Effector CD8-positive, alpha-beta T cell (primary cell): ENCODE data around the gene SYN1.
"Not testable (repeated sequence)": the region's sequence is repeated elsewhere in the genome, so short reads cannot be mapped to it uniquely, and the experiment has no call there.

Experiments used
- DNase-seq: peaks from one replicate; lab custom pipeline; 2025; lab: John Stamatoyannopoulos, UW

SYN1 gene

DNA sequence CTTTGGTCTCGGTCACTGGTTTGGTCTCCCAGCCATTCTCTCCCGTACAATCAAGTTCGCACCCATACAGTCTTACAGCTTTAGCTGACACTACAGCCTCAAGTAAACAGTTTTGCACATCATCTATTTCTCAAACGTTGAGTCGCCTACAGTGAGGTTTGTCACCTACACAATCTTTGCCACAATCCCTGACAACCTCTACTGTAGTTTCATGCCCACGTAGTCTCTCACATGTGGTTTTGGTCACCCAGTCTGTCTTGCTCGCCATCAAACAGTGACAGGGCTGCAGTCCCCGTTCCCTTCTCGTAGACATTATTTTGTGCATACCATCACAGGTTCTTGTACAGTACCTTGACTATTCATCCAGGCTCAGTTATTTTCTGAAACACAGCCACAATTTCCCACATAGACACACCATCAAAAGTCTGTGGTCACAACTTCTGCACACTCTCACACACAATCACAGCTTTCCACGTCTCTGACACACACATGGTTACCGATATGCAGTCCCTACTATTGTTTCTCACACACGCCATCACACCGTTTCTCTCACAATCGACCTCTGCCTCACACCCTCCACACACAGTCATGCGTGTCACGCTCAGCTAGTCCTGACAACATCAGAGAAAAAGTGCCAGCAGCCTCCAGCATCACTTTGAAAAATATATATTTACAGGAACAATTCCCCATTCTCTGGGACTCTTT lies 15.4 kb upstream of the SYN1 start:
- DNase-seq = no peak

DNA sequence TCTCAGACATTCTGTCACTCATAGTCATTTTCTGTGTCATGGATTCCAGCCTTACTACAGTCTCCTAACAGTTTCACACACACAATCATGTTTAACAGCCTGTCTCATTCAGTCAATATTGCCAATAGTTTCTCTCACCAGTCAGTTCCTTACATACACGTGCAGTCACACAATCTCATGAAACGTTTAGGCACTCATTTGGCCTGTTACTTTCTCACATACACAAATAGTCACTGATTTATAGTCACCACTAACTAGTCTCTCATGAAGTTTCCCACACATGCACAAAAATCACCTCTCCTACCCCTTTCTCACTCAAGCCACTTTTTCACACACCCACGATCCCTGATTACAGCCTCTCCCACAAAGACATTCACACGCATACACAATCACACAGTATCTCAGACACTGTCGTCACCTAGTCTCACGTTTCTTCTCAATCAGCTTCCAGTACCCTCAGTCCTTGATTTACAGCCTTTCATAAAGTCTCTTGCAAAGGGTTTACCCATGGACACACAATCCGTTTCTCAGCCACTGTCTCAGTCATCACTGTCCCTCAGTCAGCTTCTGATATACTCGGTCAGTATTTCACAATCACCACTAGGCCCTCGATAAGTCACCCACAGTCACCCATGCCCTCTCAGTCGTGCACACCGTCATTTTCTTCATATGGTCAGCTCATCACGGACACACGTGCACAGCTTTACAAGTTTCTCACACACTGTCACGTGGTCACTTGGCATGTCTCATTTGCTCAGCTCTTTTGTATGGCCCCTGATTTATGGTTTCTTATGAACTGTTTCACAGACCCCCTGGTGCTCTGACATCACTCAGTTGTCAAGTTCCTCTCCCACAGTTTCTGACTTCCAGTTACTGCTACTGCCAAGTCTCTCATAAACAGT lies 14.3 kb upstream of the SYN1 start:
- no peak for DNase-seq

DNA sequence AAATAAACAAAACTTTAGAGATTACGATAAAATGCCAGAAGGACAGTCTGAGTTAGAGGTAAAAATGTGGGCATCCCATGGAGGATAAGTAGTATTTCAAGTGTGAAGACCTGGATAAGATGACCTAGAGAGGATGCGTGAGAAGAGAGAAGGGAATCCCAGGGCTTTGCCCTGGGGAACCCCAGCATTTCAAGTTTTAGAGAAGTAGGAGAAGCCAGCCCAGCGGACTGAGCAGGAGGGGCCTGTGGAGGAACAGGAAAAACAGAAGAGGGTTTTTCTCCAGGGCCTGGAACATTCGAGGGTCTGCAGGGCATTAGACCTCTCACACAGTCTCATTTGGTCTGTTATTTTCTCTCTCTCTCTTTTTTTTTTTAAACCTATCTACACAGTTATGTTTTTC lies 13.0 kb upstream of the SYN1 start:
- no peak for DNase-seq

DNA sequence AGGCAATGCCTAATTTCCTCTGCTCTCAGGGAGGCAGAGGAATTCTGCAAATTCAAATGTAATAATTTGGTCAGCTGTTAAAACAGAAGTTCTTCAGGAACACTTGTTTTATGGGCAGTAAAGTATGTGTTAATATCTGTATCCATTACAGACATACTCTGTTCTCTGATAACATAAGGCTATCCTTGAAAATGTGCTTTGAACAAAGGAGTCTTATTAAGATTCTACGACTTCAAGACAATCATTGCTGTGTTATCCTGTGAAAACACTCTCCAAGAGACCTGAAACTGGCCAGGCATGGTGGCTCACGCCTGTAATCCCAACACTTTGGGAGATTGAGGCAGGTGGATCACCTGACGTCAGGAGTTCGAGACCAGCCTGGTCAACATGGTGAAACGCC lies 12.0 kb upstream of the SYN1 start:
- DNase-seq = no peak

DNA sequence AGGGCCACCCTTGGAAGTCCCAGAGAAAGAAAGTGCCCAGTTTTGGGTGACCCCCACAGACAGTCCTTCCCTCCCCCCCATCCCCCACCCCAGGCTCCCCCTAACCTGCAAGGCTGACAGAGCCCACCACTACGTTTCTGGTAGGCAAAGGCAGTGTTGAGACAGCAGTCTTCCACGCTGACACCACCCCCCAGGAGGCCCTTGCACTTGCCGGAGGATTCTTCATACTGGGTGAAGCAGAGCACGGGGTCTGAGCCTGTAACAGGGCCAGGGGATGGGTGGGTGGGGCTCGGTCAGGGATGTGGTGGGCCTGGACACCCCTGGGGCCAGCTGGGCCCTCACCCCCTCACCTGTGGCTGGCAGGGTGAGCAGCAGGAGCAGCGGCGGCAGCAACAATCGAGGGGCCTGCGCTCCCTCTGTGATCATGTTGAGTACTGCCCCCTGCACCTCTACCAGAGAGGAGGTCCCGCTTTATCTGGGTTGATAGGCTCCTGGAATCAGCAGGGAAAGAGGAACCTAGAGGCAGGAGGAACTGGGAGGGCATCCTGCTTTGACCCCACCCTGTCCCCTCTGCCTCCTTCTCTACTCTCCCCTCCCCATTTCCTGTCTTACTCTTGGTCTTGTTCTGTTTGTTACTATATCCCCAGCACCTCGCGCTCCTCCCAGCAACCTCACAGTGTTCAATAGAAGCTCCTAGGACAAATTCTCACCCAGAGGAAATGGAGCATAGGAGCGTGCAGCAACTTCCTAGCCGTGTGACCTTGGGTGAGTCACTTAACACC lies 10.0 kb upstream of the SYN1 start, which contains the start of gene CFP:
Gene CFP, minus strand, starts transcription at position 512 of the 782 bp plus-strand sequence. Its CDS starts 86 bp downstream, at position 426.
- DNase-seq = no peak

DNA sequence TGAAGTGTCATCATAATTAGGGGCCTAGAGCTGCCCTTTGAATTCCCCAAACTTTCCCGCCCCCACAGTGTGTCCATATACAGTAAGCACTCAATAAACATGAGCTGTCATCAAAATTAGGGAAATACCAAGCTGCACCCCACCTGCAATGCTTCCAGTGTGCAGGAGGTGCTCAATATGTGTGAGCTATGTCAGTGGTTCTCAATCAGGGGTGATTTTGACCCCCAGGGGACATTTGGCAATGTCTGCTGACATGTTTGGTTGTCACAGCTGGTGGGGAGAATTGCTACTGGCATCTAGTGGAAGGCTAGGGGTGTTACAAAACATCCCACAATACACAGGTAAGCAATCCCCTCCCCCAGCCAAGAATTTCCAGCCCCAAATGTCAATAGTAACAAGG lies 9.3 kb upstream of the SYN1 start:
- DNase-seq = no peak

DNA sequence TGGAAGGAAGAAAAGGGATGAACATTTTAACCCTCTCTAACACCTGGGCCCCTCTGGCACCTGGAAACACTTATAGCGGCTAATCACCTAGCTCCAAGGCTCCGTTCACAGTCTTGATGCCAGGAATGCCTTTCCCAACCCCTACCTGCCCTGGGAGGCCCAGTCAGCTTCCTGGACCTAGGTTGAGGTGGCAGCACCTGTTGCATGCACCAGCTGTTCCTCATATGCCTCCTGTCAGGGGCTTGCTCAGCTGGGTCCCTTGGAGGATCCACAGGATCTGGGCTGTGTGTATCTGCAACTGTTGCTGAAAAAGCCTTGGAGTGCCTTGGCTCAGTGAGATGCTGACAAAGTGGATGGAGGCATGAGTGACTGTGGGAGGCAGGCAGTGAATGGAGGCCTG lies 5.7 kb upstream of the SYN1 start:
- DNase-seq = no peak

DNA sequence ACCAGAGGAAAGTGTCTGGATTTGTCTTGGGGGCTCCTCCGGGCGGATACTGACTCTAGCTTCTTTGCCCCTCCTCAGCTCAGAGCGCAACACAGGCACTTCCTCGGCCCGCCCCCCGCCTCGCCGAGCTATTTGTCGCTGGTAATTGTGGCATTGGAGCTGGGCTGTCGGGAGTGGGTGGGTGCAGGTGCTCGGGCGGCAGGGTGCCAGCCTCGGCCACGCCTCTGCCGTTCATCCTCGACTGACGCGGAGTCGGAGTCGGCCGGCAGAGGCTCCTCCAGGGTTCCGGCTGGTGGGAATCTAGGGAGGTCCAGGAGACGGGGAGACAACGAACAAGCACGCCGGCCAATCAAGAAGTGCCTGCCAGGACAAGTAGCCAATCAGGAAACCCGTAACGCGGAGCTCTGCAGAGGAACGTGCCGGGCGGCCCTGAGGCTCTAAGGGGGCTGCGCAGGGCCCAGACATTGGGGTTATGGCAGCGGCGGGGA lies 3.9 kb upstream of the SYN1 start:
- peak; percentile 39 for DNase-seq

DNA sequence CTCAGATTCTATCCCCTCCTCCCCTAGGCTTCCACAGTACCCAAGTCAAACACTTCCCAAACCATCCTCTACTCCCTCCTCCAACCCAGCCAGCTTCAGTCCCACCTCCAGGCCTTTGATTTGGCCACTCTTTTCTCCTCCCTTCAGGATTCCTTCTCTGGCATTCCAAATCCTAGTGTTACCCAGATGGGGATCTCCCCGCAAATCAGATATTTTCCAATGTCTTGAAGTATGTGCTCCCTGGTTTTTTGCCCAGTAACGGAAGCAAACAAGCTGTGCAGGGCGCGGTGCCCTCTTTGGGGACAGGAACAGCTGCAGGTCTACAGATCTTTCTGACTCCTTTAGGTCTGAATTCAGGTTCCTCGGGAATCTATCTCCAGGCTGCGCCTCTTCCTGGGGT lies 2.2 kb upstream of the SYN1 start:
- no peak for DNase-seq

DNA sequence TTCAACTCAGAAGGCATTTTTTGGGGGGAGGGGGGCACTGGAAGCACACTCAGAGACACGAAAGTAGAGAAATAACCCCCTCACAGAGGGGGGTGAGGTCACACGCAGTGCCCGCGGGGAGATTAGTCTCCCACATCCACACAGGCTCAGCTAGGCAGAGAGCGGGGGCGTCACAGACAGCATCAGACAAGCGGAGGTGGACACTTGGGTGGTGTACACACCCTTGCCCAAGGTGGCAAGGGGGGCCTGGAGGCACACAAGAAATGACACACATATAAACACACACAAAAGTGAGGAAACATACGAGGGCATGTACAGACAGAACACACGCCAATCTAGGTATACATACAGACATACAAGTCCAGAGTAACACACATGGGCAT lies 637 bp upstream of the SYN1 start:
- DNase-seq = no peak

DNA sequence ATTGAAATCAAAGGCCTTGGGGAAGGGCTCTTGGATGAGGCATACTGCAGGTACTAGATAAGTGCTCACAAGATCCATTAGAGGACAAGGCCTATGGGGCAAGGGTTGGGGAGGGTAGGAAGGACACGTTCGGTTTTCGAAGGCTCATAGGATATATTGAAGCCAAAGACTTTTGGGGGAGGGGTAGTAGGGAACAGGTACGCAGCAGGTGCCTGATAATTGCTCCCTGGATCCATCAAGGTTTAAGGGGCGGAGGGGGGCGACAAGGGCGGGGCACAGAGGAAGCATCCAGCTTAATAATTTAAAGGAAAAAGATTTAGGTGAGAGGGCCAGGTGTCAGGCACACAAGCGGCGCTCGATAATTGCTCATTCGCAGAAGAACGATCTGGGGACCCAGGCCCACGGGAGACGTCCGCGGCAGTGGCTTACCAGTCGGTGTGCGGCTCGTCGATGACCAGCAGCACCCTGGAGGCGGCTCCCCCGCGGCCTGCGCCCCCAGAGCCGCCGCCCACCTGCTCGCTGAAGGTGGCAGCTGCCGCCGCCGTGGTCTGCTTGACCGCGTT lies 653 bp downstream of the SYN1 start:
- no peak for DNase-seq

DNA sequence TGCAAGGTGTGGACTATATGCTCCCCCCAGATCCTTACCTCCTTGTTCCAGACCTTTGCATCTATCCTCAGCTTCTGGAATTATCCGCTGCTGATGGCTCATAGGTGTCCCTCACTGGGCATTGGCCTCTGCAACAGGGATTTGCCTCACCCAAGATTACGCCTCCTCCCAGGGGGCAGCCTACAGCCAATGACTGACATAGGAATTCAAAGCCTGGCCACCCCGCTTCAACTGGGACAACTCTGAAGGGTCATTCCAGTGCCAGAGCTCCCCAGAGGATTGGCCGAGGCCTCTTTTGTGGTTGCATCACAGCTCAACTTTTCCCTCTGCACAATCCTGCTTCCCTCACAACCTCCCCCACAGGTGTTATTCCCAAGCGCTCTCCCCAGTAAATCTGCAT lies 5.0 kb downstream of the SYN1 start:
- no peak for DNase-seq

DNA sequence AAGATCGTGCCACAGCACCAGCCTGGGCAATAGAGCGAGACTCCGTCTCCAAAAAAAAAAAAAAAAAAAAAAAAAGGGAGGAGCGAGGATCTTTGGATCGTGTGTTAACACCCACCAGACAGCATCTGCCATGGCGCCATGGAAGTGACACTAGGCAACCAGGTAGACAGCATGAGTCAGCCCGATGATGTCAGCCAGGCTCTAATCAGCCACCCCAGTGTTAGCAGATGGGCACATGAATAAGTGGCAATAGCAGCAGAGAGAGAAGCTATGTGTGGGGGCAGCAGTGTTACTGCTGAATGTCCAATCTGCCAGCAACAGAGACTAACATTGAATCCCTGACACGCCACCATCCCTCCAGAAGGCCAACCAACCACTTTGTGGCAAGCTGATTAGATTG lies 6.6 kb downstream of the SYN1 start:
- DNase-seq = no peak

DNA sequence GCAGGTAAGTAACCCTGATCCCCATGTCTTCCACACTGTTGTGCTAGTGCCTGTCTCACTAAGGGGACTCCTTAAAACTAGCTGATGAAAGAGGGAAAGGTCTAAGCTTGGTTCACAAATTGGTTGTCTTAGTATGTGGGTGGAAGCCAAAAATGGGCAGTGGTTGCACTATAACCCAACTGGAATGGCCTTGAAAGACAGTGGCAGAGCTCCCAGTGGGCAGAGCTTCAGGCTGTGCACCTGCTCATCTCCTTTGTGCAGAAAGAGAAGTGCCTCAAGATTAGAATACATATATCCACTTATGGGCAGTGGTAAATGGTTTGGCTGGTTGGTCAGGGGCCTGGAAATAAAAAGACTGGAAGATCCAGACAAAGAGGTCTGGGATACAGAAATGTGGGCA lies 7.2 kb downstream of the SYN1 start:
- no peak for DNase-seq

DNA sequence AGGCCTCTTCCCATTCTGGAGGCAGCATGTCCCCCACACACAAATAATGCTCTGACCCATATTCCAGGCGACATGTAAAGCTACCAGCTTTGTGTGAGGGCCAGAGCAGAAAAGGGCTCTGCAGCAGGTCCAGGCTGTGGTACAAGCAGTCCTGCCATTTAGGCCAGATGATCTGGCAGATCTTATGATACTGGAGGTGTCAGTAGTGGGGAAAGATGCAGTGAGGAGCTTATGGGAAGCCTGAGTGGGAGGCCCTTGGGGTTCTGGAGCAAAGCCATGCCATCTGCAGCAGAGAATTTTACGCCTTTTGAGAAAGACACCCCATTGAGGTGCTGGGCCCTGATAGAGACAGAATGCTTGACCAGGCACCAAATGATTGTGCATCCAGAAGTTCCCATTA lies 7.7 kb downstream of the SYN1 start:
- DNase-seq = no peak

DNA sequence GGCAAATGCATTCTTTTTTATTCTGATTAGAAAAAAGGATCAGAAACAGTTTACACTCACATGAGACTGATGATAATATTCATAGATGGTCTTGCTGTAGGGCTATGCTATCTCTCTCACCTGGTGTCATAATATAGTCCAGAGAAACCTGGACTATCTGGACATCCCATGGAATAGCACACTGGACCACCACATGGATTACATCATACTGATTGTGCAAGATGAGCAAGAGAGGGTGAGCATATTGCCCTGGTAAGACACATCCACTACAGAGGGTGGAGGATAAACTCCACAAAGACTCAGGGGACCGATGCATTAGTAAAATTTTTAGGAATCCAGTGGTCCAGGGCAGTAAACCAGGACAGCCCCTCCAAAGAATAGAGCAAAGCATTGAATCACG lies 8.2 kb downstream of the SYN1 start:
- DNase-seq = no peak

DNA sequence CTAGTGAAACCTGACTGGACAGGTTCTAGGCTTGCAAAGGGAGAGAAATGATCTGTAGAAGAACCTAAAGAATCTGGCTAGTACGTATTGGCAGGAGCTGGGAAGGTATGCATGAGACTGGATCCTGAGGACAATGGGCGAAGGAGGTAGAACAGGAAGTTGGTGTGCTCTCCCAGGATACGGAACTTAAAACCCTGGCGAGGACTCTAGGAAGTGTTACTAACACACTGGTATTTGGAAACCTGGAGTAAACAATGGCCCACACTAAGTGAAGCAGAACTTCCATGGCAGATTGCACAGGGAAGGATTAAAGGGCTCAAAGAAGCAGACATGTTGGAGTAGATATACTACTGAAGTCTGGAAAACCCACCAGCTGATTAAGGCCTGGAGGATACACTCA lies 9.1 kb downstream of the SYN1 start:
- DNase-seq = no peak

DNA sequence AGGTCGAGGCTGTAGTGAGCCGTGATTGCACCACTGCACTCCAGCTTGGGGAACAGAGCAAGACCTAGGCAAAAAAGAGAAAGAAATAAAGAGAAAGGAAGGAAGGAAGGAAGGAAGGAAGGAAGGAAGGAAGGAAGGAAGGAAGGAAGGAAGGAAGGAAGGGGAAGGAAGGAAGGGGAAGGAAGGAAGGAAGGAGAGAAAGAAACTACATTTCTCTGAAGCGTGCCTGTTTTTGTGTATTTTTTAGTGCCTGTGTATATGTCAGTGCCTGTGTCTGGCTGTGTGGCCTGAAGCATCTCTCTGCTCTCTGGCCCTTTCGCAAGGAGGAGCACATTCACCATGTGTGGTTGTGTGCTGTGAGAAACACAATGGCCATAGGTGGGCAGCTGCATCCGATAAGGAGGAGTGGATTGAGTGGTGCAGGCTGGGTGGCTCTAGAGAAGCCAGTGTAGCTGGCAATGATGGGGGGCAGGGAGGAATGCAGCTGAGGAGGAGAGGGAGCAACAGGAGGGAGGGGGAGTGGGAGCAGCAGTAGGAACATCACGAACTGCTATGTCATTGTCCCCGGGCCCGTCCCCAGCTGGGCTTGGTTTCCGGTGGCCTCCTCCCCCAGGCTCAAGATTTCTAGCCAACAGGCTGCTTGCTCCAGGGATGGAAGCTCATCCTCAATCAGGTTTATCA lies 11.4 kb downstream of the SYN1 start:
- DNase-seq = no peak

DNA sequence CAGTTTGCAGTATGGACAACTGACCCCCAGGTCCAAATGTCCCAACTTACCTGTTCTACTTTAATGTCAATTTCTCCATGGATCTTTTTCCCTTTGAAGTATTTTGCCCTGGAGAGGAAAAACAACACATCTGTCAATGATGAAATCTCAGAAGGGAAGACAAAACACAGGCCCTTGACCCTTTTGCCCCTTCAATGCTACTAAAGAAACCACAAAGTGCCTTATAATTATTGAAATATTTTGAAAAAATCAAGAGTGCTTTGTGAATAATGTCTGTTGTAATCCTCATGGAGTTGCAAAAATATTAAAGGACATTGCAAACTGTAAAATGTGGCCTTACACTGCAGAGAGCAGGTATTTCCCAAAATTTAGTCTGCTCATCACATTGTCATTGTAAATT lies 12.6 kb downstream of the SYN1 start:
- no peak for DNase-seq

DNA sequence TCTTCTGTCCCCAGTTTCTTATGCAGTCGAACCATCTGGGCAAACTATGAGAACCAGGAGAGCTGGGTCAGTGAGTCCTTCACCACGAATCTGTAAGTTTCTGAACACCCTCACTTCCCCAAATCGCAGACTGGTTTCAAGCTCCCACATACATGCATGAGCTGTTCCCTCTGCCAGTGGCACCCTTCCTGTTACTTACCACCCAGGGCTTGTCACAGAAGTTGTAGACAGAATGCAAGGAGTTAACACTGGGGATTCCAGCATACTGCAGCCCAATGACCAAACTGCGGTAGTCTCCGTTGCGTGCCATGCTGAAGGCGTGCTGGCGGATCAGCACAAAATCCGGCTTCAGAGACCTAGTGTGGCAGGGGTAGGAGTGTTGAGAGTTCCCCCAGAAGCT lies 14.6 kb downstream of the SYN1 start:
- DNase-seq = no peak

DNA sequence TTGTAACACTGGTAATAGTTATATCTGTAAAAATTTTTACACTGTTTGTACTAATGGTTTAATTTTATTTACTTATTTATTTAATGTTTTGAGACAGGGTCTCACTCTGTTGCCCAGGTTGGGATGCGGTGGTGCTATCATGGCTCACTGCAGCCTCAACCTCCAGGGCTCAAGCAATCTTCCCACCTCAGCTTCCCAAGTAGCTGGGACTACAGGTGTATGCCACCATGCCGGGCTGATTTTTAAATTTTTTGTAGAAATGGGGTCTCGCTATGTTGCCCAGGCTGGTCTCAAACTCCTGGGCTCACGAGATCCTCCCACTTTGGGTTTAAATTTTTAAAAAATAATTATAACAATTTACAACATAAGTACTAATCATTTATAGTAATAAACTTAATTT lies 16.5 kb downstream of the SYN1 start:
- not testable (repeated sequence) for DNase-seq

DNA sequence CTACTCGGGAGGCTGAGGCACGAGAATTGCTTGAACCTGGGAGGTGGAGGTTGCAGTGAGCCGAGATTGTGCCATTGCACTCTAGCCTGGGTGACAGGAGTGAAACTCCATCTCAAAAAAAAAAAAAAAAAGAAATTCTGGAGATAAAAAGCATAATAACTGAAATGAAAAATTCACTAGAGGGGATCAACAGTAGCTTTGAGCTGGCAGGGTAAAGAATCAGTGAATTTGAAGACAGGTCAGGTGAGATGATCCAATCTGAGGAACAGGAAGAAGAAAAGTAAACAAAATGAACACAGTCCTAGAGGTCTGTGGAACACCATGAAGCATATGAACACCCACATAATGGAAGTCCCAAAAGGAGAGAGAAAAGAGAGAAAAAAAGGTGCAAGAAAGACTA lies 22.4 kb downstream of the SYN1 start:
- DNase-seq = no peak
